Type B pancreatic cell (in vitro differentiated cells): ENCODE results near the gene HSPA1L. TPM values are rescaled to one million over a fixed set of nuclear protein-coding genes. Genes with fewer than 3 reads are reported as not detected.
"Not testable (repeated sequence)": the region's sequence is repeated elsewhere in the genome, so short reads cannot be mapped to it uniquely, and the experiment has no call there.

Experiments used
- DNase-seq: peaks from one replicate; pipeline ENCODE4 v3.0.0; 2021; ENCODE audit warnings: mixed read lengths; ENCODE audit not compliant: unreplicated experiment; ENCODE audit errors: extremely low spot score
- H3K27ac Mint-ChIP-seq: 2 replicates; pipeline ENCODE4 v1.8.0; 2021; ENCODE audit warnings: mild to moderate bottlenecking, mixed read lengths
- H3K27me3 Mint-ChIP-seq: 2 replicates; pipeline ENCODE4 v1.8.0; 2021; ENCODE audit warnings: mixed read lengths
- H3K36me3 Mint-ChIP-seq: 2 replicates; pipeline ENCODE4 v1.8.0; 2021; ENCODE audit warnings: mixed read lengths
- H3K4me1 Mint-ChIP-seq: one replicate; pipeline ENCODE4 v1.8.0; 2021; ENCODE audit warnings: mixed read lengths; ENCODE audit not compliant: unreplicated experiment
- H3K4me3 Mint-ChIP-seq: 2 replicates; pipeline ENCODE4 v1.8.0; 2021; ENCODE audit warnings: mild to moderate bottlenecking, mixed read lengths
- H3K9me3 Mint-ChIP-seq: 2 replicates; pipeline ENCODE4 v1.8.0; 2021; ENCODE audit warnings: mixed read lengths
- CTCF ChIP-seq: fragments of 200-600 bp; sonication (generic); conservative IDR thresholded peaks from 2 replicates; pipeline ENCODE4 v1.5.0; 2021; ENCODE audit warnings: antibody characterized with exemption, mild to moderate bottlenecking
- total RNA-seq: library from RNA; stranded (reverse); gene quantifications from 2 replicates; pipeline ENCODE4 v1.2.1, GENCODE V29; 2021; ENCODE audit warnings: low replicate concordance

The HSPA1L gene
- total RNA-seq, 1 donor from 2014 or later: 1.8 TPM

- Mint-ChIP-seq H3K4me1 (no peaks in the 10 kb centered on the region), H3K27ac (no peak overlapping the region), H3K27me3 (no peaks in the 10 kb centered on the region), H3K36me3 (no peaks in the 10 kb centered on the region), H3K4me3 (no peak overlapping the region), H3K9me3 (no peaks in the 10 kb centered on the region)
- DNase-seq: no peak
- TF ChIP-seq CTCF: no peak
Observed at GRCh38 chr6:31811645-31812044, 3.4 kb downstream of the HSPA1L start.

- H3K36me3 Mint-ChIP-seq, H3K4me3 Mint-ChIP-seq, H3K4me1 Mint-ChIP-seq, DNase-seq, H3K9me3 Mint-ChIP-seq, H3K27me3 Mint-ChIP-seq: not testable (repeated sequence)
- peak overlapping the region; percentile 70 for H3K27ac Mint-ChIP-seq
Observed at GRCh38 chr6:31808599-31808998, 6.5 kb downstream of the HSPA1L start.

DNA sequence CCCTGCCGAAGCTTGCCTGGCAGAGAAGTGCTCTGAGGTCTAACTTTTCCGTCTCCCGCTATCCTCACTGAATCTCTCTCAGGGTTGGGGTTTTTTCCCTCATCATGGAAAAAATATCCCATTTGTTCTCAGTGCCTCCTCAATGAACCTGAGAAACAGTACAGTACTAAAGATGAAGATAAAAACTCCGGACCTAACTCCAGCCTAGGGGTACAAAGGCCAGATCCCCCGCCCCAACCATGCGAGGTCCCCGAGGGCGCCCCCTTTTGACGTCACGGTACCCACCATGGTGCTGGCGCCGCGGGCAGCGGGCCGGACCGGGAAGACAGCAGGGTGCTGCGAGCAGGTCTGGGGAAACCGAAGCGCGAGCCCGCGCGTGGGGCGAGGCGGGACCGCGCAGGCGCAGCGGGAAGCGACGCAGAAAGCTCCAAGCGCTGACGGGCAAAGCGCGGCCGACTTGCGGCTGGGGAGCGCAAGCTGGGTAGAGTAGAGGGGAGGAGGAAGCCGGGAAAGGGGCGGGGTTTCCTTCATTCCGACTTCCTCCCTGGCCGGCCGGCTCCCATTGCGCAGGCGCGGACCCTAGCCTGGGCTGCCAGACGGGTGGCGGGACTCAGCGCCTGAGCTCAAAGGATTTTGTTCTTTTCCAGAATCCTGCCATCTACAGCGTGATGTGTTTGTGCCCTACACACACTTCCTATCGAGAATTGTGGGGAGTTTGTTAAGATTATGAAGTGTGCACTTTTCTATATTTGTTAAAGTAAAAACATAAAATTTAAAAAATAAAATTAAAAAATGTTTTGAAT, 8.4 kb downstream of the HSPA1L start, which contains the start of gene LSM2:
Gene LSM2 (minus strand): TSS at position 497 of the 803 bp plus-strand sequence. CDS start 209 bp downstream, at position 288.
- peak; percentile 99 for DNase-seq
- peak within 1 kb of the TSS; percentile 92 for H3K4me3 Mint-ChIP-seq
- H3K4me1 Mint-ChIP-seq: peaks cover 10% of the 10 kb centered on the region
- H3K27ac Mint-ChIP-seq: peak within 1 kb of the TSS; percentile 85
- no peaks in the 10 kb centered on the region for H3K36me3 Mint-ChIP-seq
- no peaks in the 10 kb centered on the region for H3K9me3 Mint-ChIP-seq
- H3K27me3 Mint-ChIP-seq: no peaks in the 10 kb centered on the region
- no peak for TF ChIP-seq CTCF

GRCh38 chr6:31805939-31806469, 9.1 kb downstream of the HSPA1L start:
- Mint-ChIP-seq H3K27ac (peak overlapping the region; percentile 85), H3K4me1 (peaks cover 10% of the 10 kb centered on the region), H3K4me3 (peak overlapping the region; percentile 92), H3K36me3 (peaks cover 3% of the 10 kb centered on the region), H3K27me3 (no peaks in the 10 kb centered on the region), H3K9me3 (no peaks in the 10 kb centered on the region)
- no peak for TF ChIP-seq CTCF
- DNase-seq: no peak

- H3K27ac Mint-ChIP-seq, DNase-seq, H3K9me3 Mint-ChIP-seq, H3K4me3 Mint-ChIP-seq, H3K27me3 Mint-ChIP-seq, H3K36me3 Mint-ChIP-seq, H3K4me1 Mint-ChIP-seq: not testable (repeated sequence)
Observed at GRCh38 chr6:31801031-31801927, 13.8 kb downstream of the HSPA1L start.

GRCh38 chr6:31799781-31800180, 15.3 kb downstream of the HSPA1L start:
- Mint-ChIP-seq H3K4me1 (no peaks in the 10 kb centered on the region), H3K27ac (no peak overlapping the region), H3K27me3 (no peaks in the 10 kb centered on the region), H3K36me3 (peaks cover 3% of the 10 kb centered on the region), H3K9me3 (no peaks in the 10 kb centered on the region), H3K4me3 (no peak overlapping the region)
- DNase-seq: no peak
- no peak for TF ChIP-seq CTCF
